Liver (tissue), 3 donors: ENCODE measurements around the gene PDE1C.

Source experiments
- CTCF ChIP-seq: fragments of 150-350 bp; IDR thresholded peaks from 2 replicates; pipeline ENCODE4 v1.5.1; 2017; ENCODE audit warnings: improper control_type of control experiment, low read depth, low read length; ENCODE audit not compliant: missing input control
- TAF1 ChIP-seq: conservative IDR thresholded peaks from 2 replicates; pipeline ENCODE4 v1.6.1; 2016; ENCODE audit warnings: antibody characterized with exemption, mild to moderate bottlenecking
- donor health status: healthy.
- donor health status: healthy.

GRCh38 chr7:31735991-31736982 lies 333.9 kb downstream of the PDE1C start:
- TF ChIP-seq TAF1 (no peak), CTCF (peak; percentile 86)
